ENCODE results near the gene RUVBL1.
"Not testable (repeated sequence)": the region's sequence is repeated elsewhere in the genome, so short reads cannot be mapped to it uniquely, and the experiment has no call there.

The RUVBL1 gene
- long read RNA-seq, donor 1, full-length matches to known transcripts, result 29 of 88 reads
- long read RNA-seq, donor 1, partial matches to known transcripts, result 25 of 88 reads
- long read RNA-seq, donor 1, other reads (novel, unspliced or antisense), result 34 of 88 reads
- long read RNA-seq, donor 2, full-length matches to known transcripts, result 9 of 30 reads
- long read RNA-seq, donor 2, partial matches to known transcripts, result 21 of 30 reads
- long read RNA-seq, donor 2, other reads (novel, unspliced or antisense), result 0 of 30 reads
- long read RNA-seq, donor 3, full-length matches to known transcripts, result 10 of 36 reads
- long read RNA-seq, donor 3, partial matches to known transcripts, result 11 of 36 reads
- long read RNA-seq, donor 3, other reads (novel, unspliced or antisense), result 15 of 36 reads
- long read RNA-seq, donor 4, full-length matches to known transcripts, result 17 of 91 reads
- long read RNA-seq, donor 4, partial matches to known transcripts, result 74 of 91 reads
- long read RNA-seq, donor 4, other reads (novel, unspliced or antisense), result 0 of 91 reads
- long read RNA-seq, donor 5, full-length matches to known transcripts, result 17 of 100 reads
- long read RNA-seq, donor 5, partial matches to known transcripts, result 33 of 100 reads
- long read RNA-seq, donor 5, other reads (novel, unspliced or antisense), result 50 of 100 reads
- long read RNA-seq, donor 6, full-length matches to known transcripts, result 16 of 35 reads
- long read RNA-seq, donor 6, partial matches to known transcripts, result 19 of 35 reads
- long read RNA-seq, donor 6, other reads (novel, unspliced or antisense), result 0 of 35 reads
- long read RNA-seq, donor 7, full-length matches to known transcripts, result 28 of 62 reads
- long read RNA-seq, donor 7, partial matches to known transcripts, result 34 of 62 reads
- long read RNA-seq, donor 7, other reads (novel, unspliced or antisense), result 0 of 62 reads
- long read RNA-seq, donor 8, full-length matches to known transcripts, result 16 of 28 reads
- long read RNA-seq, donor 8, partial matches to known transcripts, result 12 of 28 reads
- long read RNA-seq, donor 8, other reads (novel, unspliced or antisense), result 0 of 28 reads

GRCh38 chr3:128123538-128124368 lies at the start of gene RUVBL1:
RUVBL1 (minus strand) TSS chr3:128123812; CDS start chr3:128123724, 88 bp downstream.
- DNase-seq, result peak; percentile 87

- no peak for DNase-seq
These were observed 49.6 kb upstream of the RUVBL1 start for GRCh38 chr3:128173200-128173599.

- peak; percentile 43 for DNase-seq
These were observed 47.4 kb upstream of the RUVBL1 start for GRCh38 chr3:128170866-128171516.

GRCh38 chr3:128168836-128169235 lies 45.2 kb upstream of the RUVBL1 start:
- DNase-seq, result no peak

- DNase-seq, result no peak
These were observed 44.5 kb upstream of the RUVBL1 start for GRCh38 chr3:128167973-128168674.

- DNase-seq, result no peak
These were observed 44.0 kb upstream of the RUVBL1 start for GRCh38 chr3:128167646-128167972.

- no peak for DNase-seq
These were observed 43.4 kb upstream of the RUVBL1 start for GRCh38 chr3:128166971-128167453.

- DNase-seq, result no peak
These were observed 39.8 kb upstream of the RUVBL1 start for GRCh38 chr3:128163432-128163831.

GRCh38 chr3:128160661-128161060 lies 37.0 kb upstream of the RUVBL1 start:
- DNase-seq, result no peak

- no peak for DNase-seq
These were observed 32.2 kb upstream of the RUVBL1 start for GRCh38 chr3:128155616-128156360.

GRCh38 chr3:128154354-128154753 lies 30.7 kb upstream of the RUVBL1 start:
- not testable (repeated sequence) for DNase-seq

- peak; percentile 89 for DNase-seq
These were observed 29.8 kb upstream of the RUVBL1 start, which contains the start of gene EEFSEC for GRCh38 chr3:128153156-128154041. EEFSEC (plus strand) TSS chr3:128153481; CDS start chr3:128153508, 27 bp downstream.

GRCh38 chr3:128152419-128153155 lies 29.0 kb upstream of the RUVBL1 start:
- DNase-seq, result no peak

- no peak for DNase-seq
These were observed 28.2 kb upstream of the RUVBL1 start for GRCh38 chr3:128151758-128152274.

- DNase-seq, result no peak
These were observed 26.0 kb upstream of the RUVBL1 start for GRCh38 chr3:128149650-128150049.

GRCh38 chr3:128146201-128146600 lies 22.6 kb upstream of the RUVBL1 start:
- DNase-seq, result no peak

- DNase-seq, result no peak
These were observed 21.7 kb upstream of the RUVBL1 start for GRCh38 chr3:128145279-128145678.

Measured in right kidney (tissue), 9 donors.